H9 (cell line): Measurements from ENCODE around the gene LMX1B. TPM values are rescaled to one million over a fixed set of nuclear protein-coding genes. Genes with fewer than 3 reads are reported as not detected.
A peak's percentile ranks its signal among the peaks of the same experiment; 100 is the strongest.

Experiments
- DNase-seq: peaks from one replicate; pipeline ENCODE4 v3.0.0-alpha.2; 2017
- H2AFZ ChIP-seq: one replicate; pipeline ENCODE4 v1.6.1; 2013; ENCODE audit warnings: mild to moderate bottlenecking, low read length, control low read depth, moderate library complexity
- H2AK5ac ChIP-seq: 2 replicates; pipeline ENCODE4 v1.6.1; 2013; ENCODE audit warnings: low read length, control low read depth, mixed read lengths; ENCODE audit not compliant: insufficient read length
- H2BK120ac ChIP-seq: one replicate; pipeline ENCODE4 v1.6.1; 2013; ENCODE audit warnings: low read depth, mild to moderate bottlenecking, low read length, control low read depth, inconsistent platforms; ENCODE audit not compliant: poor library complexity, severe bottlenecking
- H2BK12ac ChIP-seq: 2 replicates; pipeline ENCODE4 v1.6.1; 2013; ENCODE audit warnings: low read length, control low read depth, mixed read lengths, low read depth; ENCODE audit not compliant: insufficient read length
- H2BK15ac ChIP-seq: 2 replicates; pipeline ENCODE4 v1.6.1; 2013; ENCODE audit warnings: low read depth, low read length, control low read depth
- H2BK20ac ChIP-seq: one replicate; pipeline ENCODE4 v1.6.1; 2013; ENCODE audit warnings: low read depth, mild to moderate bottlenecking, low read length, control low read depth, inconsistent platforms; ENCODE audit not compliant: poor library complexity, severe bottlenecking
- H2BK5ac ChIP-seq: 2 replicates; pipeline ENCODE4 v1.6.1; 2013; ENCODE audit warnings: low read length, control low read depth, mixed read lengths; ENCODE audit not compliant: insufficient read length
- H3K14ac ChIP-seq: 2 replicates; pipeline ENCODE4 v1.6.1; 2013; ENCODE audit warnings: low read length, control low read depth; ENCODE audit not compliant: insufficient read depth
- H3K18ac ChIP-seq: 2 replicates; pipeline ENCODE4 v1.6.1; 2013; ENCODE audit warnings: low read depth, mild to moderate bottlenecking, mixed read lengths, low read length, control low read depth; ENCODE audit not compliant: insufficient read length
- H3K23ac ChIP-seq: 2 replicates; pipeline ENCODE4 v1.6.1; 2013; ENCODE audit warnings: low read length, control low read depth, mixed read lengths, low read depth; ENCODE audit not compliant: insufficient read length
- H3K23me2 ChIP-seq: 2 replicates; pipeline ENCODE4 v1.6.1; 2013; ENCODE audit warnings: low read depth, mild to moderate bottlenecking, mixed read lengths, low read length, control low read depth; ENCODE audit not compliant: insufficient read length, poor library complexity, severe bottlenecking
- H3K27ac ChIP-seq: 2 replicates; pipeline ENCODE4 v1.5.1; 2013; ENCODE audit warnings: low read length, control low read depth, mixed read lengths, low read depth; ENCODE audit not compliant: insufficient read length
- H3K27me3 ChIP-seq: 2 replicates; pipeline ENCODE4 v1.6.1; 2013; ENCODE audit warnings: low read length, control low read depth, inconsistent platforms; ENCODE audit not compliant: insufficient read depth
- H3K4ac ChIP-seq: 2 replicates; pipeline ENCODE4 v1.6.1; 2013; ENCODE audit warnings: low read depth, mild to moderate bottlenecking, control low read depth, inconsistent platforms, low read length, moderate library complexity
- H3K4me1 ChIP-seq: 2 replicates; pipeline ENCODE4 v1.6.1; 2013; ENCODE audit warnings: low read length, control low read depth, inconsistent platforms; ENCODE audit not compliant: insufficient read depth
- H3K4me2 ChIP-seq: 2 replicates; pipeline ENCODE4 v1.6.1; 2013; ENCODE audit warnings: low read length, control low read depth, mixed read lengths; ENCODE audit not compliant: insufficient read length, insufficient read depth
- H3K56ac ChIP-seq: 2 replicates; pipeline ENCODE4 v1.6.1; 2013; ENCODE audit warnings: low read depth, mild to moderate bottlenecking, mixed read lengths, low read length, control low read depth; ENCODE audit not compliant: insufficient read length
- H3K79me1 ChIP-seq: 2 replicates; pipeline ENCODE4 v1.6.1; 2013; ENCODE audit warnings: low read depth, mild to moderate bottlenecking, moderate library complexity, low read length, control low read depth, inconsistent platforms; ENCODE audit not compliant: insufficient read depth, poor library complexity, severe bottlenecking
- H3K79me2 ChIP-seq: 2 replicates; pipeline ENCODE4 v1.6.1; 2013; ENCODE audit warnings: low read length, control low read depth, inconsistent platforms; ENCODE audit not compliant: insufficient read depth
- H3K9ac ChIP-seq: 2 replicates; pipeline ENCODE4 v1.6.1; 2013; ENCODE audit warnings: low read length, control low read depth, mixed read lengths; ENCODE audit not compliant: insufficient read length; ENCODE audit errors: extremely low read depth
- H3K9me3 ChIP-seq: one replicate; pipeline ENCODE4 v1.6.1; 2013; ENCODE audit warnings: low read depth, low read length, inconsistent platforms; ENCODE audit not compliant: control insufficient read depth
- H3T11ph ChIP-seq: one replicate; pipeline ENCODE4 v1.6.1; 2013; ENCODE audit warnings: mild to moderate bottlenecking, low read length, control low read depth, inconsistent platforms
- H4K20me1 ChIP-seq: one replicate; pipeline ENCODE4 v1.6.1; 2013; ENCODE audit not compliant: control insufficient read depth, insufficient read length, insufficient read depth
- H4K5ac ChIP-seq: 2 replicates; pipeline ENCODE4 v1.6.1; 2013; ENCODE audit warnings: low read depth, mild to moderate bottlenecking, mixed read lengths, low read length, control low read depth; ENCODE audit not compliant: insufficient read length
- H4K8ac ChIP-seq: replicated peaks from 2 replicates; pipeline ENCODE4 v1.6.1; 2013; ENCODE audit warnings: low read length, control low read depth, mixed read lengths, low read depth; ENCODE audit not compliant: insufficient read length
- H4K91ac ChIP-seq: 2 replicates; pipeline ENCODE4 v1.6.1; 2013; ENCODE audit warnings: low read depth, mild to moderate bottlenecking, moderate library complexity, mixed read lengths, low read length, control low read depth; ENCODE audit not compliant: insufficient read length
- H3K27ac Mint-ChIP-seq, 3 experiments: 2 replicates in 2 of 3; 3 replicates in 1 of 3; pipeline ENCODE4 v1.8.0; 2020 to 2021; ENCODE audit warnings: mixed read lengths in 3 of 3, mild to moderate bottlenecking in 1 of 3, moderate library complexity in 1 of 3
- H3K27me3 Mint-ChIP-seq: 2 replicates; pipeline ENCODE4 v1.8.0; 2021; ENCODE audit warnings: low read depth, mild to moderate bottlenecking, moderate library complexity, mixed read lengths
- H3K36me3 Mint-ChIP-seq, 3 experiments: 2 replicates in 2 of 3; 3 replicates in 1 of 3; pipeline ENCODE4 v1.8.0; 2020 to 2021; ENCODE audit warnings: low read depth in 3 of 3, mixed read lengths in 3 of 3; ENCODE audit not compliant: insufficient read depth in 1 of 3
- H3K4me1 Mint-ChIP-seq, 2 experiments: 2 replicates each; pipeline ENCODE4 v1.8.0; 2020; ENCODE audit warnings: mixed read lengths in 2 of 2
- H3K4me3 Mint-ChIP-seq, 2 experiments: 2 replicates in 1 of 2; 3 replicates in 1 of 2; pipeline ENCODE4 v1.8.0; 2020 to 2021; ENCODE audit warnings: mild to moderate bottlenecking in 2 of 2, mixed read lengths in 2 of 2, moderate library complexity in 1 of 2
- H3K9me3 Mint-ChIP-seq, 2 experiments: 2 replicates in 1 of 2; 3 replicates in 1 of 2; pipeline ENCODE4 v1.8.0; 2020; ENCODE audit warnings: mild to moderate bottlenecking in 2 of 2, mixed read lengths in 2 of 2, moderate library complexity in 1 of 2
- CTCF ChIP-seq: fragments of 200-600 bp; sonication (generic); conservative IDR thresholded peaks from 3 replicates; pipeline ENCODE4 v1.8.0; 2021; ENCODE audit warnings: antibody characterized with exemption, mild to moderate bottlenecking
- WGBS: extraction: QIAGEN DNeasy Blood & Tissue Kit; methylation state at CpG from one replicate; pipeline ENCODE4 v1.1.7; 2013; ENCODE audit warnings: missing lambda C conversion rate, low lambda C conversion rate, mixed read lengths; ENCODE audit not compliant: insufficient read length; ENCODE audit errors: extremely low coverage; 5-methylcytosine and 5-hydroxymethylcytosine counted together
- total RNA-seq: library from RNA; stranded (reverse); gene quantifications from 2 replicates; pipeline ENCODE4 v1.2.1, GENCODE V29; 2021

LMX1B gene
- total RNA-seq, 1 experiment from 2014 or later: 0.85 TPM

- H3K27me3 Mint-ChIP-seq: peaks cover 49% of the 10 kb centered on the region
- Histone ChIP-seq H3K79me1 (no peaks in the 10 kb centered on the region), H2AFZ (no peak overlapping the region), H3K9me3 (no peaks in the 10 kb centered on the region), H2BK120ac (no peak overlapping the region), H3K27ac (no peak overlapping the region), H2BK5ac (no peak overlapping the region), H3T11ph (no peak overlapping the region), H3K18ac (no peak overlapping the region), H3K23ac (no peak overlapping the region), H3K9ac (no peak overlapping the region), H2BK12ac (no peak overlapping the region), H3K4ac (no peak overlapping the region), H2BK15ac (no peak overlapping the region), H3K4me2 (no peak overlapping the region), H3K23me2 (peaks cover 5% of the 10 kb centered on the region), H4K5ac (no peak overlapping the region), H4K91ac (no peak overlapping the region), H2BK20ac (no peak overlapping the region), H3K14ac (no peak overlapping the region; the same call in 1 of the 2 replicates), H3K27me3 (peaks cover 9% of the 10 kb centered on the region; the same call in 1 of the 2 replicates), H4K20me1 (peaks cover 3% of the 10 kb centered on the region), H3K79me2 (no peaks in the 10 kb centered on the region), H2AK5ac (no peak overlapping the region), H4K8ac (no peak overlapping the region), H3K4me1 (peaks cover 20% of the 10 kb centered on the region; the same call in 1 of the 2 replicates), H3K56ac (no peak overlapping the region)
- H3K27ac Mint-ChIP-seq: peak overlapping the region in 1 of 3 experiments; percentile 24; a peak in 1 of 7 replicates
- no peak overlapping the region for H3K4me3 Mint-ChIP-seq
- no peaks in the 10 kb centered on the region; a peak in 1 of 5 replicates for H3K9me3 Mint-ChIP-seq
- WGBS: no CpG with 5 or more reads among the region's 20 CpGs
- H3K36me3 Mint-ChIP-seq: no peaks in the 10 kb centered on the region; a peak in 1 of 7 replicates
- TF ChIP-seq CTCF: no peak
- DNase-seq: no peak
- H3K4me1 Mint-ChIP-seq: peaks cover 31 to 44% of the 10 kb centered on the region in 2 experiments
Measured at GRCh38 chr9:126671381-126671831, 57.7 kb downstream of the LMX1B start.
